GM12865 (cell line): Measurements from ENCODE around the gene RHBDL3.

Experiments
- DNase-seq: peaks from one replicate; pipeline ENCODE4 v3.0.0; 2010; ENCODE audit warnings: low read depth
- H3K4me3 ChIP-seq: 2 replicates; pipeline ENCODE4 v1.5.1; 2011; ENCODE audit warnings: mild to moderate bottlenecking, low read depth, low read length, control low read depth
- CTCF ChIP-seq: IDR thresholded peaks from 2 replicates; pipeline ENCODE4 v1.5.1; 2011; ENCODE audit warnings: low read length, control low read depth, low read depth, inconsistent platforms; ENCODE audit not compliant: insufficient read depth; ENCODE audit errors: missing control alignments

Gene RHBDL3

GRCh38 chr17:32281011-32281451 is 15.4 kb downstream of the RHBDL3 start:
- no peak overlapping the region for H3K4me3 ChIP-seq
- TF ChIP-seq CTCF = no peak
- no peak for DNase-seq

GRCh38 chr17:32283745-32284201 is 18.1 kb downstream of the RHBDL3 start:
- DNase-seq = no peak
- no peak overlapping the region for H3K4me3 ChIP-seq
- TF ChIP-seq CTCF = no peak

- TF ChIP-seq CTCF = no peak
- DNase-seq = no peak
Observed at GRCh38 chr17:32285306-32285705, 19.7 kb downstream of the RHBDL3 start.

GRCh38 chr17:32285746-32286517 is 20.3 kb downstream of the RHBDL3 start:
- DNase-seq = no peak
- H3K4me3 ChIP-seq = no peak overlapping the region
- no peak for TF ChIP-seq CTCF

More at GRCh38 chr17:32285306-32285705, 19.7 kb downstream of the RHBDL3 start:
- no peak overlapping the region for H3K4me3 ChIP-seq

GRCh38 chr17:32286518-32286900 is 20.9 kb downstream of the RHBDL3 start:
- H3K4me3 ChIP-seq = no peak overlapping the region
- TF ChIP-seq CTCF = no peak
- no peak for DNase-seq

GRCh38 chr17:32287804-32288511 is 22.3 kb downstream of the RHBDL3 start:
- no peak for TF ChIP-seq CTCF
- DNase-seq = no peak

More at GRCh38 chr17:32287804-32288511, 22.3 kb downstream of the RHBDL3 start:
- no peak overlapping the region for H3K4me3 ChIP-seq
